K562 (cell line): ENCODE results near the gene TMEM88. TPM values are rescaled to one million over a fixed set of nuclear protein-coding genes. Genes with fewer than 3 reads are reported as not detected.

Source experiments
- EHMT2 ChIP-seq: fragments of 450-650 bp; IDR thresholded peaks from 2 replicates; pipeline ENCODE4 v1.6.1; 2018; ENCODE audit warnings: antibody characterized with exemption
- EP300 ChIP-seq: IDR thresholded peaks from 2 replicates; pipeline ENCODE4 v1.6.1; 2012; ENCODE audit warnings: low read length, improper control_type of control experiment
- GTF2F1 ChIP-seq: IDR thresholded peaks from 2 replicates; pipeline ENCODE4 v1.6.1; 2011; ENCODE audit warnings: low read depth, low read length, improper control_type of control experiment
- HMGXB4 ChIP-seq: sonication (generic); formaldehyde crosslinking; IDR thresholded peaks from 2 replicates; pipeline ENCODE4 v1.8.1; 2023; ENCODE audit warnings: mild to moderate bottlenecking, missing genetic modification reagents
- HNRNPL ChIP-seq: fragments of 200-400 bp; formaldehyde crosslinking; IDR thresholded peaks from 2 replicates; pipeline ENCODE4 v1.6.1; 2017; ENCODE audit warnings: low read depth, mild to moderate bottlenecking, low read length
- KAT7 ChIP-seq: sonication (generic); formaldehyde crosslinking; IDR thresholded peaks from 2 replicates; pipeline ENCODE4 v1.8.0; 2022; ENCODE audit warnings: missing genetic modification reagents, mild to moderate bottlenecking, borderline replicate concordance
- MAFG ChIP-seq: fragments of 450-650 bp; conservative IDR thresholded peaks from 2 replicates; pipeline ENCODE4 v1.6.1; 2016; ENCODE audit warnings: missing genetic modification characterization, missing compliant biosample characterization
- MLX ChIP-seq, 2 experiments: fragments of 450-650 bp in 1 of 2; sonication (generic) in 1 of 2; formaldehyde crosslinking; conservative IDR thresholded peaks; 2 replicates each; pipeline versions ENCODE4 v1.4.0 to v1.8.1; 2020 to 2022; ENCODE audit warnings: mild to moderate bottlenecking in 1 of 2, missing genetic modification reagents in 1 of 2
- NCOA1 ChIP-seq: fragments of 450-650 bp; IDR thresholded peaks from 2 replicates; pipeline ENCODE4 v1.6.1; 2016; ENCODE audit warnings: low read depth
- NFATC3 ChIP-seq: fragments of 450-650 bp; IDR thresholded peaks from 2 replicates; pipeline ENCODE4 v1.6.1; 2017; ENCODE audit warnings: mild to moderate bottlenecking
- PHB ChIP-seq: fragments of 250-450 bp; sonication (Bioruptor Pico); IDR thresholded peaks from 2 replicates; pipeline ENCODE4 v1.5.0; 2021
- POLR3A ChIP-seq: IDR thresholded peaks from 2 replicates; pipeline ENCODE4 v1.6.1; 2011; ENCODE audit warnings: borderline replicate concordance, mild to moderate bottlenecking, moderate library complexity; ENCODE audit not compliant: insufficient read length, insufficient read depth; ENCODE audit errors: extremely low read depth
- PRDM10 ChIP-seq: fragments of 450-650 bp; IDR thresholded peaks from 2 replicates; pipeline ENCODE4 v1.6.1; 2018; ENCODE audit not compliant: partially characterized antibody
- RAD21 ChIP-seq, 2 experiments: fragments of 250-450 bp in 1 of 2; fragments of 450-650 bp in 1 of 2; sonication (Bioruptor Pico) in 1 of 2; formaldehyde crosslinking in 1 of 2; IDR thresholded peaks in 1 of 2; conservative IDR thresholded peaks in 1 of 2; 2 replicates each; pipeline versions ENCODE4 v1.4.0 to v1.8.0; 2020 to 2022; ENCODE audit warnings: mild to moderate bottlenecking in 2 of 2, moderate library complexity in 1 of 2
- SIN3B ChIP-seq: fragments of 450-650 bp; IDR thresholded peaks from 2 replicates; pipeline ENCODE4 v1.6.1; 2017; ENCODE audit warnings: low read depth, mild to moderate bottlenecking, moderate library complexity
- SNAPC5 ChIP-seq: fragments of 250-450 bp; sonication (Bioruptor Pico); IDR thresholded peaks from 2 replicates; pipeline ENCODE4 v1.8.0; 2021; ENCODE audit warnings: moderate library complexity, mild to moderate bottlenecking, inconsistent platforms
- SOX6 ChIP-seq: fragments of 450-650 bp; IDR thresholded peaks from 2 replicates; pipeline ENCODE4 v1.6.1; 2014; ENCODE audit warnings: mild to moderate bottlenecking
- SREBF2 ChIP-seq: sonication (generic); formaldehyde crosslinking; IDR thresholded peaks from 2 replicates; pipeline ENCODE4 v1.4.0; 2020; ENCODE audit warnings: mild to moderate bottlenecking, missing genetic modification reagents
- SRSF1 ChIP-seq: fragments of 200-400 bp; formaldehyde crosslinking; IDR thresholded peaks from 2 replicates; pipeline ENCODE4 v1.6.1; 2017; ENCODE audit warnings: mild to moderate bottlenecking, low read depth, low read length, moderate library complexity
- ZNF24 ChIP-seq: fragments of 450-650 bp; IDR thresholded peaks from 2 replicates; pipeline ENCODE4 v1.6.1; 2016
- ZNF253 ChIP-seq: fragments of 250-450 bp; sonication (Bioruptor Pico); conservative IDR thresholded peaks from 2 replicates; pipeline ENCODE4 v1.6.1; 2021; ENCODE audit warnings: mild to moderate bottlenecking
- ZNF408 ChIP-seq: fragments of 250-450 bp; sonication (Bioruptor Pico); IDR thresholded peaks from 2 replicates; pipeline ENCODE4 v1.4.0; 2020; ENCODE audit warnings: low read depth, mild to moderate bottlenecking, moderate library complexity
- ZNF76 ChIP-seq: fragments of 250-450 bp; sonication (Bioruptor Pico); IDR thresholded peaks from 2 replicates; pipeline ENCODE4 v1.4.0; 2020; ENCODE audit warnings: mild to moderate bottlenecking, moderate library complexity, borderline replicate concordance
- ZNF785 ChIP-seq: fragments of 250-450 bp; sonication (Bioruptor Pico); IDR thresholded peaks from 2 replicates; pipeline ENCODE4 v1.4.0; 2020; ENCODE audit warnings: mild to moderate bottlenecking
- polyA plus RNA-seq, 8 experiments: library from polyadenylated mRNA; depleted of rRNA in 4 of 8; stranded (reverse) in 5 of 8; unstranded in 3 of 8; fragments of >200 nt; fragmentation: Nextera tagmentation in 2 of 8; fragmentation: Illumina TruSeq in 1 of 8; extraction: Ambion mirVana in 2 of 8; extraction: Trizol in 1 of 8; gene quantifications; 2 replicates each; pipeline versions ENCODE4 v1.2.1 to v1.2.3, GENCODE V29; 2011 to 2014; ENCODE audit warnings: inconsistent platforms in 1 of 8, missing spikeins in 1 of 8
- total RNA-seq, 7 experiments: library from RNA; depleted of rRNA in 6 of 7; stranded (reverse); fragments of >200 nt in 6 of 7; fragmentation: Illumina TruSeq in 2 of 7; extraction: Trizol in 2 of 7; gene quantifications; 2 replicates each; pipeline versions ENCODE4 v1.2.1 to v1.2.3, GENCODE V29; 2011 to 2021; ENCODE audit warnings: low replicate concordance in 1 of 7

The TMEM88 gene
- total and polyA plus RNA-seq, 9 of the 15 experiments (the other 6 are each of a cell fraction or from before 2014, with no cell fraction given) = 0.10 to 1.4 (median 0.36) TPM; not detected in 3

- TF ChIP-seq HMGXB4 = peak; percentile 63; the same call in 1 of the 2 replicates
- TF ChIP-seq SRSF1 = no peak
- TF ChIP-seq HNRNPL = no peak
- TF ChIP-seq EHMT2 = no peak
- no peak for TF ChIP-seq SNAPC5 (CRISPR knock-in tag)
- no peak for TF ChIP-seq RAD21 (CRISPR knock-in tag; conservative IDR thresholded peaks at IDR 0.05 in 1 of 2, IDR thresholded peaks at IDR 0.05 in 1 of 2)
- TF ChIP-seq SREBF2 (CRISPR knock-in tag) = no peak
- no peak for TF ChIP-seq NFATC3
- peak; percentile 80 for TF ChIP-seq SOX6
- TF ChIP-seq ZNF408 (CRISPR knock-in tag) = no peak
- TF ChIP-seq MAFG (tag) = no peak
- TF ChIP-seq GTF2F1 = no peak
- no peak for TF ChIP-seq ZNF76
- no peak for TF ChIP-seq ZNF785 (CRISPR knock-in tag)
- no peak for TF ChIP-seq ZNF253
- TF ChIP-seq POLR3A = no peak
- peak; percentile 72 for TF ChIP-seq PRDM10
- TF ChIP-seq ZNF24 = no peak
- TF ChIP-seq NCOA1 = peak; percentile 54; the same call in 1 of the 2 replicates
- peak; percentile 53; the same call in 1 of the 2 replicates for TF ChIP-seq EP300
- TF ChIP-seq SIN3B = 0 out of 2 replicates have a peak, but pooled peaks have one; percentile 8
- peak; percentile 70; the same call in 1 of the 2 replicates for TF ChIP-seq KAT7 (CRISPR knock-in tag)
- TF ChIP-seq PHB = no peak
- TF ChIP-seq MLX (CRISPR knock-in tag; conservative IDR thresholded peaks at IDR 0.05) = no peak
Observed at GRCh38 chr17:7836596-7837407, 18.1 kb upstream of the TMEM88 start (continued).
